ENCODE data around the gene VPS37D. TPM values are rescaled to one million over a fixed set of nuclear protein-coding genes. Genes with fewer than 3 reads are reported as not detected.
"Not testable (repeated sequence)": the region's sequence is repeated elsewhere in the genome, so short reads cannot be mapped to it uniquely, and the experiment has no call there.

VPS37D gene
- total and polyA plus RNA-seq, 5 donors from 2014 or later = 0.29 to 0.64 TPM; not detected in 3

GRCh38 chr7:73660594-73660993, 7.0 kb upstream of the VPS37D start:
- not testable (repeated sequence) for H3K27ac Mint-ChIP-seq; H3K9me3 ChIP-seq (ENCODE audit: control insufficient read depth in 2 of 2, low read length in 2 of 2); H3K4me1 ChIP-seq (ENCODE audit: control insufficient read depth, insufficient read depth, low read length, poor library complexity, severe bottlenecking); H3K27ac ChIP-seq (ENCODE audit: insufficient read depth, low read length, poor library complexity, severe bottlenecking); H3K4me3 ChIP-seq (ENCODE audit: low read depth, low read length); H3K4me3 Mint-ChIP-seq; H3K36me3 ChIP-seq (ENCODE audit: control insufficient read depth, insufficient read depth, low read length); DNase-seq; H3K36me3 Mint-ChIP-seq; ATAC-seq (ENCODE audit: low read depth in 2 of 2); H3K4me1 Mint-ChIP-seq; H3K27me3 ChIP-seq (ENCODE audit: control insufficient read depth, insufficient read depth, low read length)
- H3K27me3 Mint-ChIP-seq = peaks cover 48% of the 10 kb centered on the region
- H3K9me3 Mint-ChIP-seq = peaks cover 0 to 12% (median 5%) of the 10 kb centered on the region in 7 donors

- H3K4me1 Mint-ChIP-seq = peaks cover 0 to 2% (median 0%) of the 10 kb centered on the region in 4 donors
- Histone ChIP-seq H3K27ac (ENCODE audit: insufficient read depth, low read length, poor library complexity, severe bottlenecking) (no peak overlapping the region), H3K27me3 (ENCODE audit: control insufficient read depth, insufficient read depth, low read length) (peaks cover 6% of the 10 kb centered on the region), H3K4me1 (ENCODE audit: control insufficient read depth, insufficient read depth, low read length, poor library complexity, severe bottlenecking) (peaks cover 6% of the 10 kb centered on the region), H3K9me3 (ENCODE audit: control insufficient read depth in 2 of 2, low read length in 2 of 2) (no peaks in the 10 kb centered on the region), H3K36me3 (ENCODE audit: control insufficient read depth, insufficient read depth, low read length) (no peaks in the 10 kb centered on the region), H3K4me3 (ENCODE audit: low read depth, low read length) (no peak overlapping the region)
- ATAC-seq (ENCODE audit: low read depth in 2 of 2) (no peak), DNase-seq (no peak)
- H3K36me3 Mint-ChIP-seq = no peaks in the 10 kb centered on the region
- H3K27ac Mint-ChIP-seq = peak overlapping the region in 2 of 3 donors; percentile 11 to 58
- H3K4me3 Mint-ChIP-seq = peak overlapping the region in 1 of 4 donors; percentile 62
- peaks cover 55% of the 10 kb centered on the region for H3K27me3 Mint-ChIP-seq
- peaks cover 0 to 12% (median 6%) of the 10 kb centered on the region in 7 donors for H3K9me3 Mint-ChIP-seq
Measured at GRCh38 chr7:73663033-73663432, 4.6 kb upstream of the VPS37D start.

DNA sequence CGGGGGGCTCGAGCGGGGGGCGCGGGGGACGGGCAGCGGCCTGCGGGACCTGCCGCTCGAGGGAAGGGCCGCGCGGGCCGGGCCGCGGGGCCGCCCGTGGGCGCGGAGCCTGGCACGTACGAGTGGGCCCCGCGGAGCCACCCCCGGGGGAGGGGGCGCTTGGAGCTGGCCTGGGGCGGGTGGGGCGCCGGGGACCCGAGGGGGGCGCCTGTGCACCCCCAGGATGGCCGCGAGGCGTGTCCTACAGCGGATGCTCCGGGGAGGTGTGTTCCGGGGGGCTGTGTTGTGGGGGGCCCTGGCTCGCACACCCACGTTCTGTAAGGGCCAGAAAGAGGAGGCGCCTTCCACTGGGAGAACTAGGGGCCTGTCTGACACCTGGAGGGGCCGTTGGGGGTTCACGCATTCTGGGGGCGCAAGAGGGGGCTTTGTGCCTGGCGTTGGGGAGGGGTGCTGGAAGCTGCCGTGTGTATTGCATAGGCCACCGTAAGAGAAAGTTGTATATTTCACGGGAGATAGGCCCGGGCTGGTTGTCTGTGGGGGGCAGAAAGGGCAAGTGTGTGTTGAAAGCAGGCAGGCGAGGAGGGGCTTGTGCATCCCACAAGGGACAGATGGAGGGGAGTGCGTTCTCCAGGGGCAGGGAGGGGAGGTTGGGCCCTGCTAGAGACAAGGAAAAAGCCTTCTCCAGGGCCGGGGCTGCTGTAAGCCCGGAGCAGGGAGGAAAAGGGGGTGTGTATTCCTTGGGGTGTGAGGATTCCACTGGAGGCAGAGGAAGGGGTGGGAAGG, 663 bp downstream of the VPS37D start:
- ATAC-seq (ENCODE audit: low read depth in 2 of 2) = no peak
- Histone ChIP-seq H3K9me3 (ENCODE audit: control insufficient read depth in 2 of 2, low read length in 2 of 2) (no peaks in the 10 kb centered on the region), H3K27me3 (ENCODE audit: control insufficient read depth, insufficient read depth, low read length) (peaks cover 3% of the 10 kb centered on the region), H3K4me1 (ENCODE audit: control insufficient read depth, insufficient read depth, low read length, poor library complexity, severe bottlenecking) (peaks cover 13% of the 10 kb centered on the region), H3K36me3 (ENCODE audit: control insufficient read depth, insufficient read depth, low read length) (no peaks in the 10 kb centered on the region), H3K4me3 (ENCODE audit: low read depth, low read length) (no peak overlapping the region), H3K27ac (ENCODE audit: insufficient read depth, low read length, poor library complexity, severe bottlenecking) (no peak overlapping the region)
- Mint-ChIP-seq H3K4me3 (peak overlapping the region; percentile 63 to 79 (median 74)), H3K9me3 (peaks cover 0 to 7% (median 1%) of the 10 kb centered on the region in 7 donors), H3K27ac (peak overlapping the region in 1 of 3 donors; percentile 68), H3K27me3 (peaks cover 32% of the 10 kb centered on the region), H3K4me1 (peaks cover 0 to 8% (median 2%) of the 10 kb centered on the region in 4 donors), H3K36me3 (no peaks in the 10 kb centered on the region)
- no peak for DNase-seq

- no peak for ATAC-seq (ENCODE audit: low read depth in 2 of 2)
- Mint-ChIP-seq H3K36me3 (no peaks in the 10 kb centered on the region), H3K27ac (peak overlapping the region in 1 of 3 donors; percentile 68), H3K4me3 (peak overlapping the region; percentile 63 to 79 (median 74)), H3K4me1 (peaks cover 0 to 8% (median 2%) of the 10 kb centered on the region in 4 donors), H3K9me3 (peaks cover 0 to 6% (median 0%) of the 10 kb centered on the region in 7 donors), H3K27me3 (peaks cover 26% of the 10 kb centered on the region)
- peaks cover 13% of the 10 kb centered on the region for H3K4me1 ChIP-seq (ENCODE audit: control insufficient read depth, insufficient read depth, low read length, poor library complexity, severe bottlenecking)
- no peak overlapping the region for H3K4me3 ChIP-seq (ENCODE audit: low read depth, low read length)
- DNase-seq = no peak
- no peaks in the 10 kb centered on the region for H3K36me3 ChIP-seq (ENCODE audit: control insufficient read depth, insufficient read depth, low read length)
- H3K27ac ChIP-seq (ENCODE audit: insufficient read depth, low read length, poor library complexity, severe bottlenecking) = no peak overlapping the region
- no peaks in the 10 kb centered on the region for H3K9me3 ChIP-seq (ENCODE audit: control insufficient read depth in 2 of 2, low read length in 2 of 2)
- peaks cover 3% of the 10 kb centered on the region for H3K27me3 ChIP-seq (ENCODE audit: control insufficient read depth, insufficient read depth, low read length)
Measured at GRCh38 chr7:73668886-73669230, 1.2 kb downstream of the VPS37D start.

GRCh38 chr7:73669288-73669701, 1.7 kb downstream of the VPS37D start:
- Mint-ChIP-seq H3K36me3 (no peaks in the 10 kb centered on the region), H3K27ac (no peak overlapping the region), H3K4me3 (no peak overlapping the region), H3K4me1 (peaks cover 0 to 8% (median 2%) of the 10 kb centered on the region in 4 donors), H3K9me3 (peaks cover 0 to 6% (median 0%) of the 10 kb centered on the region in 7 donors), H3K27me3 (peaks cover 22% of the 10 kb centered on the region)
- H3K27me3 ChIP-seq (ENCODE audit: control insufficient read depth, insufficient read depth, low read length) = peaks cover 3% of the 10 kb centered on the region
- DNase-seq (no peak), ATAC-seq (ENCODE audit: low read depth in 2 of 2) (no peak)
- H3K4me3 ChIP-seq (ENCODE audit: low read depth, low read length) = no peak overlapping the region
- no peaks in the 10 kb centered on the region for H3K9me3 ChIP-seq (ENCODE audit: control insufficient read depth in 2 of 2, low read length in 2 of 2)
- H3K36me3 ChIP-seq (ENCODE audit: control insufficient read depth, insufficient read depth, low read length) = no peaks in the 10 kb centered on the region
- peaks cover 13% of the 10 kb centered on the region for H3K4me1 ChIP-seq (ENCODE audit: control insufficient read depth, insufficient read depth, low read length, poor library complexity, severe bottlenecking)
- no peak overlapping the region for H3K27ac ChIP-seq (ENCODE audit: insufficient read depth, low read length, poor library complexity, severe bottlenecking)

- Histone ChIP-seq H3K9me3 (ENCODE audit: control insufficient read depth in 2 of 2, low read length in 2 of 2) (no peaks in the 10 kb centered on the region), H3K4me3 (ENCODE audit: low read depth, low read length) (no peak overlapping the region), H3K27me3 (ENCODE audit: control insufficient read depth, insufficient read depth, low read length) (peaks cover 3% of the 10 kb centered on the region), H3K36me3 (ENCODE audit: control insufficient read depth, insufficient read depth, low read length) (no peaks in the 10 kb centered on the region), H3K4me1 (ENCODE audit: control insufficient read depth, insufficient read depth, low read length, poor library complexity, severe bottlenecking) (peaks cover 13% of the 10 kb centered on the region), H3K27ac (ENCODE audit: insufficient read depth, low read length, poor library complexity, severe bottlenecking) (no peak overlapping the region)
- Mint-ChIP-seq H3K27ac (no peak overlapping the region), H3K9me3 (peaks cover 0 to 6% (median 0%) of the 10 kb centered on the region in 7 donors), H3K4me1 (peaks cover 0 to 8% (median 2%) of the 10 kb centered on the region in 4 donors), H3K36me3 (no peaks in the 10 kb centered on the region), H3K4me3 (peak overlapping the region in 2 of 4 donors; percentile 21 to 59), H3K27me3 (peaks cover 19% of the 10 kb centered on the region)
- no peak for DNase-seq
- ATAC-seq (ENCODE audit: low read depth in 2 of 2) = no peak
Measured at GRCh38 chr7:73669858-73670385, 2.3 kb downstream of the VPS37D start.

DNA sequence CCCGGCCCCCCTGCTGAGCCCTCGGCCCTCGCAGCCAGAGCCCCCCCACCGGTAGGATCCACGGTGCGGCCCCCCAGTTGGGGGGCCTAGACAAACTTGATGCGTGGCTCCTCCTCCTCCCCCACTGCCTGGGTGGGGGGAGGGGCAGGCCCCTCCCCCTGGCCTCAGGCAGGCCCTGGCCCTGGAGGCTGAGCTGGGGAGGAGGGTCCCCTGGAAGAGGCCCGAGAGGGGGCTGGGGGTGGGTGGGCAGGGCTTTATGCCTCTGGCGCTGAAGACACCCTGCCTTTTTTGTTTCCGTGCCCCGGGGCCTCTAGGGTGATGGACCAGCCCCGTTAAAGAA, 3.7 kb downstream of the VPS37D start:
- ATAC-seq (ENCODE audit: low read depth in 2 of 2) = no peak
- Histone ChIP-seq H3K4me1 (ENCODE audit: control insufficient read depth, insufficient read depth, low read length, poor library complexity, severe bottlenecking) (peaks cover 13% of the 10 kb centered on the region), H3K9me3 (ENCODE audit: control insufficient read depth in 2 of 2, low read length in 2 of 2) (no peaks in the 10 kb centered on the region), H3K27me3 (ENCODE audit: control insufficient read depth, insufficient read depth, low read length) (no peaks in the 10 kb centered on the region), H3K36me3 (ENCODE audit: control insufficient read depth, insufficient read depth, low read length) (no peaks in the 10 kb centered on the region), H3K27ac (ENCODE audit: insufficient read depth, low read length, poor library complexity, severe bottlenecking) (no peak overlapping the region), H3K4me3 (ENCODE audit: low read depth, low read length) (no peak overlapping the region)
- H3K27me3 Mint-ChIP-seq = peaks cover 18% of the 10 kb centered on the region
- DNase-seq = no peak
- H3K4me3 Mint-ChIP-seq = no peak overlapping the region
- peaks cover 0 to 6% (median 2%) of the 10 kb centered on the region in 4 donors for H3K4me1 Mint-ChIP-seq
- no peak overlapping the region for H3K27ac Mint-ChIP-seq
- no peaks in the 10 kb centered on the region for H3K36me3 Mint-ChIP-seq
- H3K9me3 Mint-ChIP-seq = no peaks in the 10 kb centered on the region
